GM21825 (cell line): Measurements from ENCODE around the gene MYH7.

Source experiments
- ATAC-seq: cut with Tn5 transposase; IDR thresholded peaks from one replicate; pipeline ENCODE4 v1.9.1; 2021; ENCODE audit warnings: mild to moderate bottlenecking, moderate library complexity; ENCODE audit not compliant: unreplicated experiment

The MYH7 gene

GRCh38 chr14:23449314-23449713 is 13.9 kb upstream of the MYH7 start:
- ATAC-seq = no peak

- no peak for ATAC-seq
These were observed 12.2 kb upstream of the MYH7 start for GRCh38 chr14:23447361-23448350.

GRCh38 chr14:23446291-23446851 is 10.9 kb upstream of the MYH7 start:
- ATAC-seq = no peak

GRCh38 chr14:23445773-23446172 is 10.3 kb upstream of the MYH7 start:
- ATAC-seq = no peak

GRCh38 chr14:23444314-23444713 is 8.9 kb upstream of the MYH7 start:
- no peak for ATAC-seq

GRCh38 chr14:23443881-23444280 is 8.4 kb upstream of the MYH7 start:
- no peak for ATAC-seq

- no peak for ATAC-seq
These were observed 8.0 kb upstream of the MYH7 start for GRCh38 chr14:23443411-23443812.

- no peak for ATAC-seq
These were observed 7.4 kb upstream of the MYH7 start for GRCh38 chr14:23442721-23443356.

GRCh38 chr14:23441076-23441475 is 5.6 kb upstream of the MYH7 start:
- no peak for ATAC-seq

- ATAC-seq = no peak
These were observed 3.8 kb upstream of the MYH7 start for GRCh38 chr14:23439107-23439835.

GRCh38 chr14:23438101-23438971 is 2.9 kb upstream of the MYH7 start:
- ATAC-seq = no peak

- no peak for ATAC-seq
These were observed 2.0 kb upstream of the MYH7 start for GRCh38 chr14:23437133-23438100.

GRCh38 chr14:23436327-23437132 is 1.1 kb upstream of the MYH7 start:
- no peak for ATAC-seq

- ATAC-seq = no peak
These were observed 805 bp downstream of the MYH7 start for GRCh38 chr14:23434488-23435222.

GRCh38 chr14:23433457-23433856 is 2.0 kb downstream of the MYH7 start:
- ATAC-seq = no peak

GRCh38 chr14:23432946-23433345 is 2.5 kb downstream of the MYH7 start:
- ATAC-seq = no peak

GRCh38 chr14:23432102-23432925 is 3.1 kb downstream of the MYH7 start:
- ATAC-seq = no peak
